ENCODE data around the gene EGFL6.
"Not testable (repeated sequence)": the region's sequence is repeated elsewhere in the genome, so short reads cannot be mapped to it uniquely, and the experiment has no call there.

EGFL6 gene

DNA sequence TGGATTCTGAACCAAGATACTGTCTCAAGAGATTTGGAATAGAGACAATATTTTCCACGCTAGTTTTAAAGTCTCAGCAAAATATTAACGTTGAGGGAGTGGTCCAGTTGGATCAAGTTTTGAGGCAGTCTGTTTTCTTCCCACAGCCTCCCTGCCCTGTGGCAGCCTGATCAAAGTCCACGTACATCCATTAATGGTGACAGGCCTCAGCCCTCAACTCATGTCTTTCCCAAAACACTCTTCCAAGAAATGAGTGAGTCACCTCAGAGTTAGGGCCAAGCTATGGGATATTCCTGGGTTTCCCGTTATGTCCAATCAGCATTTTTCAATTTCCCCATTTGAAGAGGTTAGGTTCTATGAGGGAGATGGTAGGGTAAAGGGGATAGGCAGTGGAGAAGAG lies 28.5 kb downstream of the EGFL6 start:
- no peak for ATAC-seq

GRCh38 chrX:13598877-13599276 lies 29.5 kb downstream of the EGFL6 start:
- no peak for ATAC-seq

DNA sequence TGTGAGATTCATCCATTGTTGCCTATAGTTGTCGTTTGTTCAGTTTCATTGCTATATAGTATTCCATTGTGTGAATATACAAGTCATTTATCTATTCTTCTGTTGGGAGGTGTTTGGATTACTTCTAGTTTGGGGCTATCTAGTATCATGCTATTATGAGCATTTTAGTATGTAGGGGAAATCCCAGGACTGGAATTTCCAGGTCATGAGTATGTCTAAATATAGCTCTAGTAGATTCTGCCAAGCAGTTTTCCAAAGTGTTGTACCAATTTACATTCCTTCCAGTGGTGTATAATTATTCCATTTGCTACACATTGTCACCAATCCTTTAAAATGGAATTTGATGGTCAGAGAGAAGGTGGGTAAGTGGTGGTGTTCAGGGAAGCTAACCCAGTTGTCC lies 30.1 kb downstream of the EGFL6 start:
- no peak for ATAC-seq

DNA sequence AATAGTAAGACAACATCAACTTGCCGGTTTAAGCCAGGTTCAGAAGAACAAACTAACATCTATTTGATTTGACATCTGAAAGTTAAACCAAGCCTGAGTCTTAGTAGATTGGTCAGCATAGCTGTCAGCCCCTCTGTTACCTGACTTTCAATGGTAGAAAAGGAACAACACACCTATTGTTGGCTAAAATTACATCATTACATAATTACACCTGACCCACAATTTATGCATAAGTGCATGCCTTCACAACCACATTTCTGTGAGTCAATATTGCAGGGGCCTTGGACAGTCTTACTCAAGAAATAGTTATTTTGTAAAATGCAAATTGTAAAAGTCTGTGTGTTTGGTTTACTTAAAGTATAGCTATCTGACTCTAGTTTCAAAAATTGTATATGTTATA lies 36.2 kb downstream of the EGFL6 start:
- ATAC-seq, result no peak

DNA sequence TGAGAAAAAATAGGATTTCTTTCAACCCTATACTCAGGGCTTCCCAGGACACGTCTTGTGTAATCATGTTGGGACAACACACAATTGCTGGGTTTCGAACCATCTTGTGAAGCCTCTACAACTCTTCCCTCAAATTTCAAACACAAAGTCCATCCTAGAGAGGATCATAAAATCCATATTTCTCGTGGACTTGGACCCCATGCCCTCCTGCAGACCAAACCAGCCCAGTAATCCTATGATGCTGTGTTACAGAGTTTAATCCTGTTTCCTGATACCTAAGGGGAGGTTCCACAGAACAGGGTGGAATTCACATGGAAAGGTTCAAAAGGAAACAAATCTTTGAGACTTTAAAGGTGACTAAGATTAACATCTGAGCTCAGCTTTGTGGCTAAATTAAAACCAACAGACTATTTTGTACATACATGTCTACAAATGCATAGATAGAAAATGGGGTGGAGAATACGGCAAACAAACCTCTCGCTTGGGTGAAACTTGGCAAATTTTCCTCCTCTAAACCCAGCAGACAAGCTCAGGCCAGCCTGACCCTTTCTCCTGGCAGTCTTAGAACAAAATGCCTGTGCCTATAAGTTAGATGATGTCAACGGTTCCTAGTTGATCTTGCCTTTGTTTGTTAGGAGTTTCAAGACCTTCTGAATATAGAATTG lies 38.1 kb downstream of the EGFL6 start:
- ATAC-seq, result no peak

GRCh38 chrX:13607996-13608365 lies 38.6 kb downstream of the EGFL6 start:
- ATAC-seq, result no peak

GRCh38 chrX:13614154-13614553 lies 44.8 kb downstream of the EGFL6 start:
- no peak for ATAC-seq

GRCh38 chrX:13620207-13620606 lies 50.8 kb downstream of the EGFL6 start:
- ATAC-seq, result peak in 1 of 2 donors; percentile 20

GRCh38 chrX:13622401-13622964 lies 53.1 kb downstream of the EGFL6 start:
- no peak for ATAC-seq

DNA sequence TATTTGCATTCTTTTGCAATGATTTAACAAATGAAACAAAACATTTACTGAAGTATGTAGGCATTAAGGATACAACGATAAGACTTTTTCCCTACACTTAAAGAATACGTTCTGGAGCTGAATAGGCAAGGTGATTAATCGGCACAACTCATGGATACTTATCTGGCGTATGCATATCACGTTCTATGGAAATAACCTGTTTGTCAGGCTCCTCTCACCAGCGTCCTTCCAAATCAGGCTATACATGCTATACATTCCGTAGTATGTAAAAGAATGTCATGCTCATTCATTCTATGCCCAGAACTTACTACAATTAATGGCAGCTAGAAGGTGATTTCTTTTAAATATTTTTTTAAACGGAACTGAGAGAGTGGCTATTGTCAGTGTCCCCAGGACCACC lies 57.9 kb downstream of the EGFL6 start:
- ATAC-seq, result no peak

DNA sequence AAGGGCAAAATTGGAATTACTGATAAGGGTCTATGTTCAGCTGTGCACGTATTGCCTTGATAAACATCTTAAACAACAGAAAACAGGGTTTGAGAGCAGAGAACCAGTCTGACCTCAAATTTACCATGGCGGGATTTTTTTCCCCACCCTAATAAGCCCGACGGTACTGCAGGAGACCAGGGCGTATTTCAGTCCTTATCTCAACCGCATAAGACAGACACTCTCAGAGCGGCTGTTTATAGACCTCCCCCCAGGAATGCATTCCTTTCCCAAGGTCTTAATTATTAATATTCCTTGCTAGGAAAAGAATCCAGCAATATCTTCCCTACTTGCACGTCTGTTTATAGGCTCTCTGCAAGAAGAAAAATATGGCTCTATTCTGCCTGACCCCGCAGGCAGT lies 67.8 kb downstream of the EGFL6 start:
- not testable (repeated sequence) for ATAC-seq

- no peak for ATAC-seq
Observed at GRCh38 chrX:13638021-13638420, 68.6 kb downstream of the EGFL6 start.

DNA sequence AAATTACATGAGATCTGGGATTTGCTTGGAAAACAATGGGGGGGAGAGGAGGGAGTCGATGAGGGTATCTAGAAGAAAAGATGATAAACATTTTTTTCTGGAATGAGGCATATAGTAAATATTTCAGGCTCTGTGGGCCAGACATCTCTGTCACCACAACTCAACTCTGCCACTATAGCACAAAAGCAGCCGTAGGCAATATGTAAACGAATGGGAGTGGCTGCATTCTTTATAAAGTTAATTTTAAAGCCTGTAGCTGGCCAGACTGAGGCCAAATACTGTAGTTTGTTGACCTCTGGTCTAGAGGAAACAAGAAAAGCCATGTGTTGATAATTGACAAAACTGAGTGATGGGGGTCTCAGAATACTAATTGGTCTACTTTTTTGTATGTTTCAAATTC lies 69.4 kb downstream of the EGFL6 start:
- no peak for ATAC-seq

- not testable (repeated sequence) for ATAC-seq
Observed at GRCh38 chrX:13641684-13642083, 72.3 kb downstream of the EGFL6 start.

GRCh38 chrX:13645464-13646153 lies 76.2 kb downstream of the EGFL6 start:
- ATAC-seq, result no peak

GRCh38 chrX:13646154-13646549 lies 76.8 kb downstream of the EGFL6 start:
- ATAC-seq, result no peak

- peak; percentile 96 for ATAC-seq
Observed at GRCh38 chrX:13647709-13648212, 78.4 kb downstream of the EGFL6 start.

DNA sequence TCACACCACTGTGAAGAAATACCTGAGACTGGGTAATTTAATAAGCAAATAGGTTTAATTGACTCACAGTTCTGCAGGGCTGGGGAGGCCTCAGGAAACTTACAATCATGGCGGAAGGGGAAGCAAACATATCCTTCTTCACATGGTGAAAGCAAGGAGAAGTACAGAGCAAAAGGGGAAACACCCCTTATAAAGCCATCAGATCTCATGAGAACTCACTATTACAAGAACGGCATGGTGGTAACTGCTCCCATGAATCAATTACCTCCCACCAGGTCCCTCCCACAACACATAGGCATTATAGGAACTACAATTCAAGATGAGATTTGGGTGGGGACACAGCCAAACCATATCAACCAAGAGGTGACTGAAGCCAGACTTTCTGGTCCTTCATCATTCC lies 78.9 kb downstream of the EGFL6 start:
- not testable (repeated sequence) for ATAC-seq

DNA sequence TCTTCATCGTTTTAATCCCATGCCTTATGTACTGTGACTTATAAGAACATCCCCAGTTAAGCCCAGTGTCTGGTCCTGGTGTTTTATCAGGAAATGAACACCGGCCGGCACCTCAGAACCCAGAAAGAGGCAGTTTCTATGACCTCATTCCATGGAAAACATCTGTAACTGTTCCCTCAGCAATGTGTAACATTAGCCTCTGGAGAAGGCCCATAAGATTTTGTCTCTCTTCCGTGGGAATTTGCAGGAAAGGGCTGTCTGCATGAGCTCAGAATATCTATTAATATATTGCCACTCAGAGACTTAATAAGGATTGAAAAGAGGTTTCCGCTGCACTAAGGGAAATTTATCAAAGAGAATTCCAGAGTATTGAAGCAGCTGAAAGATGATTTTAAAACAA lies 80.4 kb downstream of the EGFL6 start:
- ATAC-seq, result no peak

DNA sequence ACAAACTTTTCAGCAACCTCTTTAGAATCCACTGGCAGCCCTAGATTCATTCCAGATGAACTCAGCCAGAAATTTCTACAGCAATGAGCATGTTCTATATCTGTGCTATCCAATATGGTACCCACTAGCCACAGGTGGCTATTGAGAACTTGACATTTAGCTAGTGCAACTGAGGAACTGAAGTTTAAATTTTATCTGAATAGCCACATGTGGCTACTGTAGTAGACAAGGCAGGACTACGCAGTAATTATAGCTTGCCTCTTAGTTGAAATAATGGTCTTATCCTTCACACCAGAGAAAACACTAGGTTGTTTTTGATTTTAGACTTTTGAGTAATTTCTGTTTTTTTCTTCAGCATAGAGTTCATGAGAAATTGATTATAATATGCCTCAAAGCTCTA lies 80.9 kb downstream of the EGFL6 start:
- no peak for ATAC-seq

GRCh38 chrX:13651150-13651549 lies 81.7 kb downstream of the EGFL6 start:
- no peak for ATAC-seq

- ATAC-seq, result no peak
Observed at GRCh38 chrX:13652287-13652793, 82.9 kb downstream of the EGFL6 start.

- peak; percentile 96 to 98 for ATAC-seq
Observed at GRCh38 chrX:13652850-13653693, 83.7 kb downstream of the EGFL6 start, which contains the start of gene TCEANC. TCEANC (plus strand) TSS chrX:13653141; CDS start chrX:13662509, 9,368 bp downstream.
